PC-9 (cell line): ENCODE data around the gene NRBP1. TPM values are rescaled to one million over a fixed set of nuclear protein-coding genes. Genes with fewer than 3 reads are reported as not detected.

Experiments
- BruUV-seq: library from RNA; stranded (reverse); fragments of 400-500 nt; replicated peaks from 2 replicates; lab custom pipeline; 2021; lab: Mats Ljungman, UMichigan
- CTCF ChIA-PET: fragments of 300-600 bp; sonication (Branson Sonifier 250); formaldehyde crosslinking; loops from one replicate; lab custom pipeline; 2022; ENCODE audit warnings: antibody characterized with exemption; lab: Charles Lee
- POLR2A ChIA-PET: fragments of 300-600 bp; sonication (Branson Sonifier 250); formaldehyde crosslinking; loops from one replicate; lab custom pipeline; 2022; ENCODE audit warnings: antibody characterized with exemption; ENCODE audit not compliant: unreplicated experiment; lab: Charles Lee
- DNase-seq, 2 experiments: peaks; one replicate each; pipeline versions ENCODE4 v3.0.0 to v3.0.0-alpha.2; 2015 to 2022; ENCODE audit warnings: mixed read lengths in 1 of 2
- H2AFZ ChIP-seq: fragments of 200-600 bp; sonication (generic); 2 replicates; pipeline ENCODE4 v1.8.1; 2017; ENCODE audit warnings: antibody characterized with exemption
- H3F3A ChIP-seq: fragments of 200-600 bp; sonication (generic); 2 replicates; pipeline ENCODE4 v1.8.1; 2017; ENCODE audit warnings: antibody characterized with exemption, mild to moderate bottlenecking, low read depth; ENCODE audit not compliant: insufficient read depth
- H3K27ac ChIP-seq: fragments of 200-600 bp; sonication (generic); 2 replicates; pipeline ENCODE4 v1.6.1; 2016; ENCODE audit warnings: mixed run types
- H3K27me3 ChIP-seq: fragments of 200-600 bp; sonication (generic); 2 replicates; pipeline ENCODE4 v1.6.1; 2016; ENCODE audit warnings: low read depth, mixed run types; ENCODE audit not compliant: insufficient read depth
- H3K36me3 ChIP-seq: fragments of 200-600 bp; sonication (generic); 2 replicates; pipeline ENCODE4 v1.6.1; 2016; ENCODE audit warnings: low read depth, mixed run types
- H3K4me1 ChIP-seq: fragments of 200-600 bp; sonication (generic); replicated peaks from 2 replicates; pipeline ENCODE4 v1.6.1; 2016; ENCODE audit warnings: mixed run types; ENCODE audit not compliant: insufficient read depth
- H3K4me2 ChIP-seq: fragments of 200-600 bp; sonication (generic); 2 replicates; pipeline ENCODE4 v1.6.1; 2017; ENCODE audit warnings: mixed run types
- H3K4me3 ChIP-seq: fragments of 200-600 bp; sonication (generic); 2 replicates; pipeline ENCODE4 v1.6.1; 2016; ENCODE audit warnings: mixed run types
- H3K79me2 ChIP-seq: fragments of 200-600 bp; sonication (generic); 2 replicates; pipeline ENCODE4 v1.6.1; 2017; ENCODE audit warnings: low read depth, mixed run types
- H3K9me2 ChIP-seq: fragments of 200-600 bp; sonication (generic); 2 replicates; pipeline ENCODE4 v1.8.1; 2017; ENCODE audit warnings: mild to moderate bottlenecking; ENCODE audit not compliant: insufficient read depth
- H3K9me3 ChIP-seq: fragments of 200-600 bp; sonication (generic); 2 replicates; pipeline ENCODE4 v1.8.1; 2016; ENCODE audit warnings: low read depth; ENCODE audit not compliant: insufficient read depth
- H4K20me1 ChIP-seq: fragments of 200-600 bp; sonication (generic); 2 replicates; pipeline ENCODE4 v1.8.1; 2017; ENCODE audit not compliant: insufficient read depth
- EZH2 ChIP-seq: fragments of 200-600 bp; sonication (generic); IDR thresholded peaks from 2 replicates; pipeline ENCODE4 v1.8.0; 2017; ENCODE audit warnings: antibody characterized with exemption, low read depth
- intact Hi-C: fragments of 100-400 bp; cut with micrococcal nuclease; formaldehyde crosslinking; loops from one replicate; pipeline ENCODE4 v1.10.0; 2022; ENCODE audit not compliant: unreplicated experiment
- total RNA-seq: library from RNA; stranded (reverse); gene quantifications from 2 replicates; pipeline ENCODE4 v1.2.3, GENCODE V29; 2021
- TF ChIP-seq, protein P1 (sequence below): fragments of 200-600 bp; sonication (generic); conservative IDR thresholded peaks from 2 replicates; pipeline ENCODE4 v1.6.1; 2017; ENCODE audit warnings: mixed run types, antibody characterized with exemption, mild to moderate bottlenecking, moderate library complexity

NRBP1 gene
- total RNA-seq, 1 experiment from 2014 or later, result 83.9 TPM

DNA sequence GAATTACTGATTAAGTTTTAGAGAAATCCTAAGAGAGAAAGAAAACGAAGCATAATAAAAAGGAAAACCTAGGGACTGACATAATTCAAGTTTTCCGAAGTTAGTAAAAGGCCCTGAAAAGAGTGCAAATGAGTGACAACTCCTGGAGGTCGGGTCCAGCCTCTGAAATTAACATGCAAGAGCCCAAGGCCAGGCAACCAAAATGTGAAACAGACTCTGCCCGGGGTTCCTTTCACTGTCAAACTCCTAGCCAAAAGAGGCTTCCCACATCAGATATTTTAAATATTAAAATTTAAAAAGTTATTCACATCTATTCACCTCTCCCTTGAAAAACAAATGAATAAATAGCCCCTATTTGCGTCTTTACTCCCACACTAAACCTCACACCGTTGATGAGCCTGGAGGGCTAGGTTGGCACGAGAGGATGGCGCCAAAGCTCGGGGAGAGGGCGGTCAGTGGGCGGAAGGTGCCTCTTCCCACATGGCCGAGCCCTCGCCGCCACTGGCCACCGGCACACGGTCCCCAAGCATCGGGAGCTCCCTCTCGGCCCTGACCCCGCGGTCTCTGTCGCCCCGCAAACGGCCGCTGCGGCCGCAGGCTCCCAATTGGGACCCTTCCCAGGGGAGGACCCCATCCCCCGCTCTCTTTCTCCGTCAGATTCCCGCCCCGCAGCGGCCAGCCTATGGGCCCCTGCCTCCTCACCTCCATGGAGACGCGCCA is 19.7 kb upstream of the NRBP1 start:
- Histone ChIP-seq H3K27ac (peak overlapping the region; percentile 63), H3F3A (peaks cover 40% of the 10 kb centered on the region), H3K36me3 (peaks cover 12% of the 10 kb centered on the region; the same call in 1 of the 2 replicates), H3K79me2 (peaks cover 56% of the 10 kb centered on the region), H2AFZ (peak overlapping the region; percentile 93), H4K20me1 (peaks cover 44% of the 10 kb centered on the region), H3K9me3 (no peaks in the 10 kb centered on the region), H3K4me1 (peaks cover 26% of the 10 kb centered on the region), H3K4me3 (peak overlapping the region; percentile 97), H3K27me3 (no peaks in the 10 kb centered on the region), H3K9me2 (no peaks in the 10 kb centered on the region), H3K4me2 (peak overlapping the region; percentile 98)
- intact Hi-C loops, result loop anchor here (1.0 to 5.0 kb wide), 5 partner anchors 20 to 275 kb away; partner anchors contain the start of genes CCDC121, GPN1, KRTCAP3 and NRBP1
- ChIA-PET POLR2A (interaction anchor here (0.6 to 1.0 kb wide), 4 partner anchors 12 to 988 kb away, joined by 3 to 13 read pairs (median 4); no protein-coding TSS in a partner anchor), CTCF (no interaction called here)
- TSS peak; percentile 37 for BruUV-seq
- DNase-seq, result peak in 1 of 2 experiments; percentile 20
- TF ChIP-seq EZH2, result no peak
- TF ChIP-seq, protein P1, sequence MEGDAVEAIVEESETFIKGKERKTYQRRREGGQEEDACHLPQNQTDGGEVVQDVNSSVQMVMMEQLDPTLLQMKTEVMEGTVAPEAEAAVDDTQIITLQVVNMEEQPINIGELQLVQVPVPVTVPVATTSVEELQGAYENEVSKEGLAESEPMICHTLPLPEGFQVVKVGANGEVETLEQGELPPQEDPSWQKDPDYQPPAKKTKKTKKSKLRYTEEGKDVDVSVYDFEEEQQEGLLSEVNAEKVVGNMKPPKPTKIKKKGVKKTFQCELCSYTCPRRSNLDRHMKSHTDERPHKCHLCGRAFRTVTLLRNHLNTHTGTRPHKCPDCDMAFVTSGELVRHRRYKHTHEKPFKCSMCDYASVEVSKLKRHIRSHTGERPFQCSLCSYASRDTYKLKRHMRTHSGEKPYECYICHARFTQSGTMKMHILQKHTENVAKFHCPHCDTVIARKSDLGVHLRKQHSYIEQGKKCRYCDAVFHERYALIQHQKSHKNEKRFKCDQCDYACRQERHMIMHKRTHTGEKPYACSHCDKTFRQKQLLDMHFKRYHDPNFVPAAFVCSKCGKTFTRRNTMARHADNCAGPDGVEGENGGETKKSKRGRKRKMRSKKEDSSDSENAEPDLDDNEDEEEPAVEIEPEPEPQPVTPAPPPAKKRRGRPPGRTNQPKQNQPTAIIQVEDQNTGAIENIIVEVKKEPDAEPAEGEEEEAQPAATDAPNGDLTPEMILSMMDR, result no peak

DNA sequence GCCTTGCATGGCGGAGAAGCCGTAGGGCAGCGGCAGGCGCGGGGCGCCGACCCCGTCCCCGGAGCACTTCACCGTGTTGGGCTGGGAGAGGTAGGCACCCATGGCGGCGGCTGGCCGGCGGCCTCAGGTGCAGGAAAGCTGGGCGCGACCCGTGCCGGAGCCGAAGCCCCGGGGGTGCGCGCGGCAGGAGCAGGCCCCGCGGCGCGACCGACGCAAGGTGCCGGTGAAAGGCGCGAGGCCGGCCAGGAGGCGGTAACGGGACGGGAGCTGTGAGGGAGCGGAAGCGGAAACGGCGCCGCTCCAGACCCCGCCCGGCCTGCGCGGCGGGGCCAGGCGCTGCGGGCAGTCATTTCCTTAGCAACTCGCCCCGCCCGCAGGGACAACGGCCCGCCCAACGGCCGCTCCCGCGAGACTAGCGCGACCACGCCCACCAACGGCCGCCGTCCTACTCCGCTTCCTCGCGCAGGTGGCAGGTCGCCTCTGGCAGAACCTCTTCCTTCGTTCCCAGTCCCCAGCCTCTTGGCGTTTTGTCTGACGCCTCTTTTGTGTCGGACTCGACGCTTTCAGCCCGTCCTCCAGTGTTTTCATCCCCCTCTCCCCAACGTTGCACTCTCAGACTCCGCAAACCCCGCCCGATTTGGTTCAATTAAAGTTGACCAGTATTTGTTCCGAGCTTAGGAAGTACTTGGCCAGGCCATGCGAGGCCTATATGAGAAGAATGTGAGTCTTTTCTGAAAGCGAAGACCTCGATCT is 18.9 kb upstream of the NRBP1 start, which contains the start of gene PPM1G:
Gene PPM1G, minus strand, starts transcription at position 271 of the 753 bp plus-strand sequence. Its CDS starts 169 bp downstream, at position 102.
- peaks cover 12% of the 10 kb centered on the region; the same call in 1 of the 2 replicates for H3K36me3 ChIP-seq
- H2AFZ ChIP-seq, result peak within 1 kb of the TSS; percentile 93
- H3K27ac ChIP-seq, result peak within 1 kb of the TSS; percentile 80
- peaks cover 48% of the 10 kb centered on the region for H3K79me2 ChIP-seq
- BruUV-seq, result no TSS peak
- CTCF ChIA-PET, result no interaction called here
- peaks cover 28% of the 10 kb centered on the region for H3K4me1 ChIP-seq
- DNase-seq, result peak; percentile 86 to 97
- no peaks in the 10 kb centered on the region for H3K27me3 ChIP-seq
- H3K4me3 ChIP-seq, result peak within 1 kb of the TSS; percentile 97
- peaks cover 43% of the 10 kb centered on the region for H3F3A ChIP-seq
- H4K20me1 ChIP-seq, result peaks cover 37% of the 10 kb centered on the region
- intact Hi-C loops, result loop anchor here (1.0 to 5.0 kb wide), 2 partner anchors 19 to 218 kb away; partner anchors contain the start of genes CCDC121, GPN1 and NRBP1
- no peak for TF ChIP-seq EZH2
- TF ChIP-seq, protein P1, result no peak
- H3K9me2 ChIP-seq, result no peaks in the 10 kb centered on the region
- peak within 1 kb of the TSS; percentile 98 for H3K4me2 ChIP-seq
- no peaks in the 10 kb centered on the region for H3K9me3 ChIP-seq
- POLR2A ChIA-PET, result interaction anchor here (0.6 to 1.0 kb wide), 4 partner anchors 33 to 1346 kb away, joined by 3 to 7 read pairs (median 3); no protein-coding TSS in a partner anchor
